ENCODE measurements around the gene SGCG.
"Not testable (repeated sequence)": the region's sequence is repeated elsewhere in the genome, so short reads cannot be mapped to it uniquely, and the experiment has no call there.

Gene SGCG

GRCh38 chr13:23180711-23181110 lies at the start of gene SGCG:
Gene SGCG (plus strand): TSS chr13:23180979. CDS start chr13:23203695, 22,716 bp downstream.
- no peak for DNase-seq (ENCODE audit: low read depth)

GRCh38 chr13:23134542-23134941 lies 46.2 kb upstream of the SGCG start:
- DNase-seq (ENCODE audit: low read depth), result no peak

- DNase-seq (ENCODE audit: low read depth), result no peak
Measured at GRCh38 chr13:23140492-23140891, 40.3 kb upstream of the SGCG start.

GRCh38 chr13:23141964-23142363 lies 38.8 kb upstream of the SGCG start:
- no peak for DNase-seq (ENCODE audit: low read depth)

GRCh38 chr13:23142607-23143006 lies 38.2 kb upstream of the SGCG start:
- not testable (repeated sequence) for DNase-seq (ENCODE audit: low read depth)

- no peak for DNase-seq (ENCODE audit: low read depth)
Measured at GRCh38 chr13:23144431-23144830, 36.3 kb upstream of the SGCG start.

GRCh38 chr13:23146006-23146405 lies 34.8 kb upstream of the SGCG start:
- DNase-seq (ENCODE audit: low read depth), result no peak

GRCh38 chr13:23146811-23147625 lies 33.8 kb upstream of the SGCG start:
- no peak for DNase-seq (ENCODE audit: low read depth)

GRCh38 chr13:23147827-23148226 lies 33.0 kb upstream of the SGCG start:
- no peak for DNase-seq (ENCODE audit: low read depth)

- DNase-seq (ENCODE audit: low read depth), result no peak
Measured at GRCh38 chr13:23157781-23158180, 23.0 kb upstream of the SGCG start.

- DNase-seq (ENCODE audit: low read depth), result no peak
Measured at GRCh38 chr13:23159205-23159759, 21.5 kb upstream of the SGCG start.

- no peak for DNase-seq (ENCODE audit: low read depth)
Measured at GRCh38 chr13:23159760-23160637, 20.8 kb upstream of the SGCG start.

- DNase-seq (ENCODE audit: low read depth), result no peak
Measured at GRCh38 chr13:23160638-23161480, 19.9 kb upstream of the SGCG start.

GRCh38 chr13:23161481-23161825 lies 19.3 kb upstream of the SGCG start:
- no peak for DNase-seq (ENCODE audit: low read depth)

- no peak for DNase-seq (ENCODE audit: low read depth)
Measured at GRCh38 chr13:23175920-23176319, 4.9 kb upstream of the SGCG start.

- no peak for DNase-seq (ENCODE audit: low read depth)
Measured at GRCh38 chr13:23182142-23182541, 1.4 kb downstream of the SGCG start.

- no peak for DNase-seq (ENCODE audit: low read depth)
Measured at GRCh38 chr13:23183292-23183691, 2.5 kb downstream of the SGCG start.

- DNase-seq (ENCODE audit: low read depth), result no peak
Measured at GRCh38 chr13:23185542-23185941, 4.8 kb downstream of the SGCG start.

- DNase-seq (ENCODE audit: low read depth), result no peak
Measured at GRCh38 chr13:23201870-23202269, 21.1 kb downstream of the SGCG start.

- no peak for DNase-seq (ENCODE audit: low read depth)
Measured at GRCh38 chr13:23202383-23202782, 21.6 kb downstream of the SGCG start.

GRCh38 chr13:23203516-23203915 lies 22.7 kb downstream of the SGCG start:
- no peak for DNase-seq (ENCODE audit: low read depth)

GRCh38 chr13:23205807-23206206 lies 25.0 kb downstream of the SGCG start:
- no peak for DNase-seq (ENCODE audit: low read depth)
